ENCODE results near the gene EPHA4.

- TF ChIP-seq GATA2 (IDR thresholded peaks at IDR 0.05; ENCODE audit: low read depth, low read length) (no peak), GATA3 (IDR thresholded peaks at IDR 0.05; ENCODE audit: low read depth, low read length) (no peak)
Measured at GRCh38 chr2:221527776-221528309, 44.3 kb downstream of the EPHA4 start.
